ENCODE data around the gene MACF1. TPM values are rescaled to one million over a fixed set of nuclear protein-coding genes. Genes with fewer than 3 reads are reported as not detected.

Gene MACF1
- total and polyA plus RNA-seq, 4 donors: 69.1 to 966 (median 233) TPM

GRCh38 chr1:39528082-39528481 lies 323.6 kb downstream of the MACF1 start:
- Histone ChIP-seq H3K27me3 (ENCODE audit: control insufficient read depth in 3 of 3, insufficient read depth in 3 of 3, low read length in 2 of 3) (no peaks in the 10 kb centered on the region), H3K27ac (ENCODE audit: low read depth in 1 of 2, low read length in 1 of 2) (no peak overlapping the region), H3K9ac (ENCODE audit: insufficient read depth in 1 of 2, low read length in 2 of 2) (no peak overlapping the region), H3K4me3 (no peak overlapping the region), H3K36me3 (ENCODE audit: control insufficient read depth in 4 of 4, insufficient read depth in 4 of 4, low read length in 4 of 4) (peaks cover 0 to 37% (median 5%) of the 10 kb centered on the region in 4 donors), H3K4me1 (ENCODE audit: control insufficient read depth in 5 of 5, insufficient read depth in 5 of 5, low read length in 5 of 5) (no peaks in the 10 kb centered on the region), H3K9me3 (ENCODE audit: control insufficient read depth in 4 of 4, insufficient read depth in 3 of 4, low read length in 3 of 4) (no peaks in the 10 kb centered on the region)
- ATAC-seq (ENCODE audit: insufficient read depth, low FRiP score): no peak
- WGBS, 2 donors: 87 to 92% methylated on average over 4 of the region's 4 CpGs
- no peak for TF ChIP-seq CTCF (IDR thresholded peaks at IDR 0.05; ENCODE audit: control extremely low read depth, extremely low read depth)
- no peak for DNase-seq

- no peak overlapping the region for H3K9ac ChIP-seq (ENCODE audit: insufficient read depth in 1 of 2, low read length in 2 of 2)
- DNase-seq (no peak), ATAC-seq (ENCODE audit: insufficient read depth, low FRiP score) (no peak)
- H3K9me3 ChIP-seq (ENCODE audit: control insufficient read depth in 4 of 4, insufficient read depth in 3 of 4, low read length in 3 of 4): no peaks in the 10 kb centered on the region
- no peaks in the 10 kb centered on the region for H3K4me1 ChIP-seq (ENCODE audit: control insufficient read depth in 5 of 5, insufficient read depth in 5 of 5, low read length in 5 of 5)
- TF ChIP-seq CTCF (IDR thresholded peaks at IDR 0.05; ENCODE audit: control extremely low read depth, extremely low read depth): no peak
- no peak overlapping the region for H3K4me3 ChIP-seq
- 65 to 85% methylated on average over 10 of the region's 10 CpGs for WGBS, 2 donors
- no peak overlapping the region for H3K27ac ChIP-seq (ENCODE audit: low read depth in 1 of 2, low read length in 1 of 2)
- H3K36me3 ChIP-seq (ENCODE audit: control insufficient read depth in 4 of 4, insufficient read depth in 4 of 4, low read length in 4 of 4): peaks cover 0 to 35% (median 6%) of the 10 kb centered on the region in 4 donors
- no peaks in the 10 kb centered on the region for H3K27me3 ChIP-seq (ENCODE audit: control insufficient read depth in 3 of 3, insufficient read depth in 3 of 3, low read length in 2 of 3)
Observed at GRCh38 chr1:39529901-39530535, 325.5 kb downstream of the MACF1 start.

- H3K27ac ChIP-seq (ENCODE audit: low read depth in 1 of 2, low read length in 1 of 2): no peak overlapping the region
- TF ChIP-seq CTCF (IDR thresholded peaks at IDR 0.05; ENCODE audit: control extremely low read depth, extremely low read depth): no peak
- ATAC-seq (ENCODE audit: insufficient read depth, low FRiP score) (no peak), DNase-seq (no peak)
- H3K9me3 ChIP-seq (ENCODE audit: control insufficient read depth in 4 of 4, insufficient read depth in 3 of 4, low read length in 3 of 4): no peaks in the 10 kb centered on the region
- no peak overlapping the region for H3K9ac ChIP-seq (ENCODE audit: insufficient read depth in 1 of 2, low read length in 2 of 2)
- 96 to 97% methylated on average over 4 of the region's 4 CpGs for WGBS, 2 donors
- H3K27me3 ChIP-seq (ENCODE audit: control insufficient read depth in 3 of 3, insufficient read depth in 3 of 3, low read length in 2 of 3): no peaks in the 10 kb centered on the region
- H3K4me3 ChIP-seq: no peak overlapping the region
- peaks cover 0 to 32% (median 6%) of the 10 kb centered on the region in 4 donors for H3K36me3 ChIP-seq (ENCODE audit: control insufficient read depth in 4 of 4, insufficient read depth in 4 of 4, low read length in 4 of 4)
- H3K4me1 ChIP-seq (ENCODE audit: control insufficient read depth in 5 of 5, insufficient read depth in 5 of 5, low read length in 5 of 5): no peaks in the 10 kb centered on the region
Observed at GRCh38 chr1:39531526-39531925, 327.0 kb downstream of the MACF1 start.

GRCh38 chr1:39533442-39533841 lies 328.9 kb downstream of the MACF1 start:
- Histone ChIP-seq H3K4me1 (ENCODE audit: control insufficient read depth in 5 of 5, insufficient read depth in 5 of 5, low read length in 5 of 5) (no peaks in the 10 kb centered on the region), H3K27me3 (ENCODE audit: control insufficient read depth in 3 of 3, insufficient read depth in 3 of 3, low read length in 2 of 3) (no peaks in the 10 kb centered on the region), H3K9ac (ENCODE audit: insufficient read depth in 1 of 2, low read length in 2 of 2) (no peak overlapping the region), H3K36me3 (ENCODE audit: control insufficient read depth in 4 of 4, insufficient read depth in 4 of 4, low read length in 4 of 4) (peaks cover 1 to 14% (median 9%) of the 10 kb centered on the region in 4 donors), H3K9me3 (ENCODE audit: control insufficient read depth in 4 of 4, insufficient read depth in 3 of 4, low read length in 3 of 4) (no peaks in the 10 kb centered on the region), H3K27ac (ENCODE audit: low read depth in 1 of 2, low read length in 1 of 2) (no peak overlapping the region), H3K4me3 (no peak overlapping the region)
- ATAC-seq (ENCODE audit: insufficient read depth, low FRiP score) (no peak), DNase-seq (no peak)
- WGBS, 2 donors: 97 to 98% methylated on average over 1 of the region's 1 CpG
- no peak for TF ChIP-seq CTCF (IDR thresholded peaks at IDR 0.05; ENCODE audit: control extremely low read depth, extremely low read depth)
